T-helper 1 cell treated with Interleukin-12 subunit alpha and Interleukin-12 subunit beta and Interleukin-4 antibody, amounts not matched to agents 30 μg/mL and 1 μg/mL, for 36 hours (primary cell): ENCODE results near the gene HSPG2.

Experiments
- H3K27ac Mint-ChIP-seq: one replicate; pipeline ENCODE4 v1.8.0; 2021; ENCODE audit warnings: mild to moderate bottlenecking, mixed read lengths
- H3K27me3 Mint-ChIP-seq: one replicate; pipeline ENCODE4 v1.8.0; 2021; ENCODE audit warnings: low read depth, mixed read lengths
- H3K36me3 Mint-ChIP-seq: one replicate; pipeline ENCODE4 v1.8.0; 2021; ENCODE audit warnings: low read depth, mixed read lengths
- H3K4me1 Mint-ChIP-seq: one replicate; pipeline ENCODE4 v1.8.0; 2021; ENCODE audit warnings: low read depth, mixed read lengths
- H3K4me3 Mint-ChIP-seq: one replicate; pipeline ENCODE4 v1.8.0; 2021; ENCODE audit warnings: mild to moderate bottlenecking, moderate library complexity, mixed read lengths
- H3K9me3 Mint-ChIP-seq: one replicate; pipeline ENCODE4 v1.8.0; 2021; ENCODE audit warnings: mixed read lengths

Gene HSPG2

GRCh38 chr1:21869620-21870121 lies 67.4 kb downstream of the HSPG2 start:
- H3K36me3 Mint-ChIP-seq: no peaks in the 10 kb centered on the region
- no peaks in the 10 kb centered on the region for H3K9me3 Mint-ChIP-seq
- no peaks in the 10 kb centered on the region for H3K4me1 Mint-ChIP-seq
- H3K27me3 Mint-ChIP-seq: no peaks in the 10 kb centered on the region
- H3K27ac Mint-ChIP-seq: no peak overlapping the region
- no peak overlapping the region for H3K4me3 Mint-ChIP-seq

DNA sequence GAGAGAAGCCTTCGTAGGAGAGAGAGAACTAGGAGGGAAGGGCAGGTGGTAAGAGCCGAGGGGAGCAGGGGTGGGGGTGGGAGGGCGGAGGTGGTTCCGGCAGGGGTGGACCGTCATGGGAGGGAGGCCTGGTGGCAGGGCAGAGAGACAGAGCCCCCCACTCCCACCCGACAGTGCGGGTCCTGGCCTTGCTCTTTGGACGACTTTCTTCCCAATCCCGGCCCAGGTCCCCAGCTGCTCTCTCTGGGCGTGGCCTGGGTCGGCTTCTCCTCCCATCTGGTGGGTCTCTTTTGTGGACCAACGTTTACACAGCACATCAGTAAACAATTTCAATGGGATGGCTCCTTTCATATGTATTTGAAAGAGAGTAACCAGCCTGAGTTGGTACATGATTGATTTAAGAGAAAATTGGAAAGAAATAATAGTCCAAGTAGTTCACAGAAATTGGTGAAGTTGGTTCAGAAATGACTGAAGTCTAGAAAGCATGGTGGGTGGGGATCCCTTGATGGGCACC lies 68.1 kb downstream of the HSPG2 start:
- Mint-ChIP-seq H3K4me1 (no peaks in the 10 kb centered on the region), H3K36me3 (no peaks in the 10 kb centered on the region), H3K4me3 (no peak overlapping the region), H3K27ac (no peak overlapping the region), H3K9me3 (no peaks in the 10 kb centered on the region), H3K27me3 (no peaks in the 10 kb centered on the region)

- H3K27ac Mint-ChIP-seq: no peak overlapping the region
- no peak overlapping the region for H3K4me3 Mint-ChIP-seq
- H3K36me3 Mint-ChIP-seq: no peaks in the 10 kb centered on the region
- H3K4me1 Mint-ChIP-seq: no peaks in the 10 kb centered on the region
- H3K9me3 Mint-ChIP-seq: no peaks in the 10 kb centered on the region
- no peaks in the 10 kb centered on the region for H3K27me3 Mint-ChIP-seq
Observed at GRCh38 chr1:21868482-21868881, 68.6 kb downstream of the HSPG2 start.

DNA sequence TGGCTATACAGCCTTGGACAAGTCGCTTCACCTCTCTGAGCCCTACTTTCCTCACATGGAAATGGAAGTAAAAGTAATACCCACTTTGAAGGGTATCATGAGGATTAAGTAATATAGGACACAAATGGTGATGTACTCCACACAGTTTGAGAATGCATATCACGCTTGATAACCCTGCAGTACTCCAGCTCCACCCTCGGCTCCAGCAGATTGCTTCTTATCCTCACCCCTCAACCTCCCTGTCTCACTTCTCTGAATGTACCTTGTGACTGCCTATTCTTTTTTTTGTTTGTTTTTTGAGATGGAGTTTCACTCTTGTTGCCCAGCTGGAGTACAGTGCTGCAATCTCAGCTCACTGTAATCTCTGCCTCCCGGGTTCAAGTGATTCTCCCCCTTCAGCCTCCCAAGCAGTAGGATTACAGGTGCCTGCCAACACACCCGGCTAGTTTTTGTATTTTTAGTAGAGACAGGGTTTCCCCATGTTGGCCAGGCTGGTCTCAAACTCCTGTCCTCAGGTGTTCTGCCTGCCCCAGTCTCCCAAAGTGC lies 69.6 kb downstream of the HSPG2 start:
- Mint-ChIP-seq H3K4me3 (no peak overlapping the region), H3K4me1 (no peaks in the 10 kb centered on the region), H3K36me3 (no peaks in the 10 kb centered on the region), H3K27ac (no peak overlapping the region), H3K27me3 (no peaks in the 10 kb centered on the region), H3K9me3 (no peaks in the 10 kb centered on the region)

DNA sequence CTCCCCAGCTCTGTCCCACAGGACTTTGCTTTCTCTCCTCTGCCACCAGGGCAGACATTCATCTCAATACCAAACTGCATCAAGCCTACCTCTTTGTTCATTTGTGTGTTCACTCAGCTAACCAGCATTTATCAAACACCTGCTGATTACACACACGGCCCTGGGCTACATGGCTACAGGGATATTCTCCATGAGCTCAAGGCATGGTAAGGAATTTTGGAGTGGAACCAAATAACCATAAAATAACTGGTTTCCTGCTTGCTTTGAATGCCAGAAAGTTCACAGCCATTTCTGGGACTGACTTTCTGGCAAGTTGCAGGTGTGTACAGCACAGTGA lies 70.4 kb downstream of the HSPG2 start:
- Mint-ChIP-seq H3K4me3 (no peak overlapping the region), H3K27ac (no peak overlapping the region), H3K27me3 (no peaks in the 10 kb centered on the region), H3K9me3 (no peaks in the 10 kb centered on the region), H3K36me3 (no peaks in the 10 kb centered on the region), H3K4me1 (no peaks in the 10 kb centered on the region)

DNA sequence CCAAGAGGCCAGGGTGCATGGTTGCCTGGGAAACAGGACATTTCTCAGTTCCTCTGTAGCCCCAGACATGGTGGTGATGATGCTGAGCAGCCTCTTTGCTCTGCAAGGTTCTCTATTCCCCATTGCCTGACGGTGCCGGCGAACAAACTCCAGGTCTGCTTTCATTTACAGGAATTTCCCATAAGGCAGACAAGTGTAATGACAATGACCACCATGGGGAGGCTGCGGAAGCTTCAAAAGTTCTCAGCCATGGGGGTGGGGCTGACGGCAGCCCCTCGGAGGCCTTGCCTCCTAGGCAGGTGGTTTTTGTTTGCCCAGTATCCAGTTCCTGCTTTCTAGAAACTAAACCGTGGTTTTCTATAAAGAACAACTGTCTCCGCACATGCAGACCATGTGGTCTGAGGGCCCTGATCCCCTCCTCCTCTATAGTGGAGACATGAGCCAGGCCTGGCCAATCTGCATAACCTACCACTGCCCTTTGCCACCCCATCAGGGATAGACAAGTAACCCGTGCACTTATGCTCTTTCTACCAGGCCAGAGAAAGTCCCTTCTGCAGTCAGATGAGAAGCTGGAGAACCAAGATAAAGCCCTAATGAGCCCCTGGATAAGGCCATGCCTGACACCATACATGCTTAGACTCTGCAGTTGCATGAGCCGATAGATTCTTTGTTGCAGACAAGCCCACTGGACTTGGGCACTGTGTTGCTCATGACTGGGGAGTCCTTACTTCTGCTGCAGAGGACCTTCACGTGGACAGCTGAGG lies 71.0 kb downstream of the HSPG2 start:
- H3K36me3 Mint-ChIP-seq: peaks cover 1% of the 10 kb centered on the region
- H3K9me3 Mint-ChIP-seq: no peaks in the 10 kb centered on the region
- H3K27ac Mint-ChIP-seq: no peak overlapping the region
- no peaks in the 10 kb centered on the region for H3K27me3 Mint-ChIP-seq
- H3K4me1 Mint-ChIP-seq: no peaks in the 10 kb centered on the region
- H3K4me3 Mint-ChIP-seq: no peak overlapping the region

GRCh38 chr1:21865609-21865942 lies 71.5 kb downstream of the HSPG2 start:
- Mint-ChIP-seq H3K27me3 (no peaks in the 10 kb centered on the region), H3K4me3 (no peak overlapping the region), H3K4me1 (no peaks in the 10 kb centered on the region), H3K9me3 (no peaks in the 10 kb centered on the region), H3K27ac (no peak overlapping the region), H3K36me3 (peaks cover 2% of the 10 kb centered on the region)

- no peak overlapping the region for H3K4me3 Mint-ChIP-seq
- H3K9me3 Mint-ChIP-seq: no peaks in the 10 kb centered on the region
- no peaks in the 10 kb centered on the region for H3K4me1 Mint-ChIP-seq
- H3K27me3 Mint-ChIP-seq: no peaks in the 10 kb centered on the region
- H3K36me3 Mint-ChIP-seq: peaks cover 2% of the 10 kb centered on the region
- H3K27ac Mint-ChIP-seq: no peak overlapping the region
Observed at GRCh38 chr1:21864730-21865129, 72.4 kb downstream of the HSPG2 start.

DNA sequence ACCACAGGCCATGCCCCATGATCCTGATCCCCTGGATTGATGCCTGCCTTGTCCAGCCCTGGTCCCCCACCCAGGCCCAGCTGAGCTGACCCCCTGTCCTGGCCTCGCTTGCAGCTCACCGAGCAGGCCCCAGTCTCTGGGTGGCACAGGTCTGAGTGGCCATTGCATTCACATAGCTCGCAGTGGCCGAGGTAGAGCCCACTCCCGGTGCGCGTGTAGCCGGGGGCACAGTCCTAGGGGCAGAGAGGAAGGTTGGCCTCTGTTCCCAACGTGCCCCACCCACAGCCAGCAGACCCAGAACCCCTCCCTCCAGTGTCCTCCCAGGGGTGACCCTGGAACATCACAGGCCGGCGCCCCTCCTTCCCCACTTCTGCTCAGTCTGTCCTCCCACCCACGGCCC lies 73.1 kb downstream of the HSPG2 start:
- no peaks in the 10 kb centered on the region for H3K9me3 Mint-ChIP-seq
- no peak overlapping the region for H3K4me3 Mint-ChIP-seq
- no peaks in the 10 kb centered on the region for H3K4me1 Mint-ChIP-seq
- H3K36me3 Mint-ChIP-seq: peaks cover 2% of the 10 kb centered on the region
- no peak overlapping the region for H3K27ac Mint-ChIP-seq
- no peaks in the 10 kb centered on the region for H3K27me3 Mint-ChIP-seq

GRCh38 chr1:21861602-21862429 lies 75.3 kb downstream of the HSPG2 start:
- H3K27me3 Mint-ChIP-seq: no peaks in the 10 kb centered on the region
- H3K27ac Mint-ChIP-seq: no peak overlapping the region
- H3K36me3 Mint-ChIP-seq: peaks cover 2% of the 10 kb centered on the region
- no peaks in the 10 kb centered on the region for H3K9me3 Mint-ChIP-seq
- H3K4me1 Mint-ChIP-seq: peaks cover 3% of the 10 kb centered on the region
- H3K4me3 Mint-ChIP-seq: no peak overlapping the region

GRCh38 chr1:21860971-21861370 lies 76.1 kb downstream of the HSPG2 start:
- Mint-ChIP-seq H3K9me3 (no peaks in the 10 kb centered on the region), H3K27ac (no peak overlapping the region), H3K4me3 (no peak overlapping the region), H3K4me1 (peaks cover 3% of the 10 kb centered on the region), H3K27me3 (no peaks in the 10 kb centered on the region), H3K36me3 (peaks cover 2% of the 10 kb centered on the region)

DNA sequence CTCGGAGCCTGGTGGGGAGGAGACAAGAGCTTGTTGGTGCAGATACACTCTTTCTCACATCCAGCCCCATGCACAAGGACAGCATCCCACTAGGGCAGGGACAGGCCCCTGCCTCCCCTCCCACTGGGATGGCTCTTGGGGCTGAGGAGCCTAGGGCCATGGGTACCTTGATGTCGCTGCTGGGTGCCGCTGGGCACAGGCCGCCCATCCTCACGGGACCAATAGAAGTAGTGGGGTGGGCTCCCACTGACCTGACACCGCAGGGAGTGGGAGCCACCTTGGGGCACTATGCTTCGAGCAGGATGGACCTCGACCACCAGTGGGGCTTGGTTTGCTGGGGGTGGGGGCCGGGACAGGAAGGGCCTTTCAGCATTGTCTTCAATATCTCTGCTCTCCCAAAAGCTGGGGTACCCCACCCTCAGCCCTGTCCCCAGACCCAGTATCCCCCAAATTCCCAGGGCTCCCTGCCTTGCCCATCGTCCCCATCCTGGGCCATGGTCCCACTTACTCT lies 77.4 kb downstream of the HSPG2 start:
- Mint-ChIP-seq H3K27me3 (no peaks in the 10 kb centered on the region), H3K4me3 (no peak overlapping the region), H3K36me3 (peaks cover 2% of the 10 kb centered on the region)

GRCh38 chr1:21857840-21858670 lies 79.1 kb downstream of the HSPG2 start:
- Mint-ChIP-seq H3K9me3 (no peaks in the 10 kb centered on the region), H3K4me3 (no peak overlapping the region), H3K27ac (no peak overlapping the region), H3K27me3 (no peaks in the 10 kb centered on the region), H3K4me1 (peaks cover 3% of the 10 kb centered on the region), H3K36me3 (peaks cover 2% of the 10 kb centered on the region)

More for the DNA sequence above, 77.4 kb downstream of the HSPG2 start:
- Mint-ChIP-seq H3K4me1 (peaks cover 3% of the 10 kb centered on the region), H3K27ac (no peak overlapping the region), H3K9me3 (no peaks in the 10 kb centered on the region)
